Progenitor cell of endocrine pancreas (in vitro differentiated cells): Measurements from ENCODE around the gene KRTAP10-8. TPM values are rescaled to one million over a fixed set of nuclear protein-coding genes. Genes with fewer than 3 reads are reported as not detected.
"Not testable (repeated sequence)": the region's sequence is repeated elsewhere in the genome, so short reads cannot be mapped to it uniquely, and the experiment has no call there.

ENCODE experiments used
- DNase-seq: peaks from one replicate; pipeline ENCODE4 v3.0.0; 2021; ENCODE audit warnings: low spot score; ENCODE audit not compliant: unreplicated experiment
- H3K27ac Mint-ChIP-seq: 2 replicates; pipeline ENCODE4 v1.8.0; 2021; ENCODE audit warnings: mild to moderate bottlenecking, moderate library complexity, mixed read lengths
- H3K27me3 Mint-ChIP-seq: 2 replicates; pipeline ENCODE4 v1.8.0; 2021; ENCODE audit warnings: mixed read lengths
- H3K36me3 Mint-ChIP-seq: 2 replicates; pipeline ENCODE4 v1.8.0; 2022; ENCODE audit warnings: mixed read lengths; ENCODE audit not compliant: insufficient read depth
- H3K4me1 Mint-ChIP-seq: 2 replicates; pipeline ENCODE4 v1.8.0; 2021; ENCODE audit warnings: low read depth, mixed read lengths
- H3K4me3 Mint-ChIP-seq: 2 replicates; pipeline ENCODE4 v1.8.0; 2021; ENCODE audit warnings: low read depth, mild to moderate bottlenecking, moderate library complexity, mixed read lengths
- H3K9me3 Mint-ChIP-seq: 2 replicates; pipeline ENCODE4 v1.8.0; 2021; ENCODE audit warnings: low read depth, mixed read lengths
- total RNA-seq: library from RNA; stranded (reverse); gene quantifications from 2 replicates; pipeline ENCODE4 v1.2.1, GENCODE V29; 2021
- TF ChIP-seq, protein P1 (sequence below): fragments of 200-600 bp; sonication (generic); IDR thresholded peaks from one replicate; pipeline ENCODE4 v1.5.0; 2021; ENCODE audit warnings: antibody characterized with exemption, mild to moderate bottlenecking; ENCODE audit not compliant: unreplicated experiment

Gene KRTAP10-8
- total RNA-seq, 1 donor from 2014 or later = not detected

DNA sequence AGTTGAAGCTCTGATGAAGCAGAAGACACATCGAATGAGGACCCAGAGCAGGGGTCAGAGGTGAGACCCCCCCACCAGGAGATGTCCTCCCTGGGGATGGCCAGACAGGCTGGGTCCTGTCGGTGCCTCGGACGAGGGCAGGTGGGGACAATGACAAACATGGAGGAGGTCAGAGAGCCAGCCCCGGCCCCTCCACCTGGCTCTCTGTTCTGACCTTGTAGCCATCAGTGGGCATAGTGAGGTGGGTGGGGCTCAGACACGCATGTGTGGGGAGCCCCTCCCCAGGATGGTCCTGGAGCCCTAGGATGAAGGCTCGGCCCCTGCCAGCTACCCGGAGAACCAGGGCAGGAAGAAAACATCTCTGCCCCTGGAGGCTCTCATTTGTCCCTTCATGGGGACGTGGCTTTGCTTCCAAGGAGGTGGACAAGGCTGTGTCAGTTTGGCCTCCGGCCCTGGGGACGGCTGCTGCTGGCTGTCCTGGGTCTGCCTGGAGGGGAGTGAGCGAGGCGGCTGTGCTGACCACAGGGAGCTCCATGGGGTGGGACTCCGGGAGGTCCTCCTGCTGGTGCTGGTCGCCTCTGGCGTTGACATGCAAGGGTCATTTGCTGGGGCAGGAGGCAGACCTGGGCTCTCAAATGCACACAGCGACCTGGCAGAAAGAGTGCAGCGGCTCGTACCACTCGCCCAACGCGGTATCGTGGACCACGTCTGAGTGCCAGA lies 22.1 kb upstream of the KRTAP10-8 start:
- no peak overlapping the region for H3K4me3 Mint-ChIP-seq

DNA sequence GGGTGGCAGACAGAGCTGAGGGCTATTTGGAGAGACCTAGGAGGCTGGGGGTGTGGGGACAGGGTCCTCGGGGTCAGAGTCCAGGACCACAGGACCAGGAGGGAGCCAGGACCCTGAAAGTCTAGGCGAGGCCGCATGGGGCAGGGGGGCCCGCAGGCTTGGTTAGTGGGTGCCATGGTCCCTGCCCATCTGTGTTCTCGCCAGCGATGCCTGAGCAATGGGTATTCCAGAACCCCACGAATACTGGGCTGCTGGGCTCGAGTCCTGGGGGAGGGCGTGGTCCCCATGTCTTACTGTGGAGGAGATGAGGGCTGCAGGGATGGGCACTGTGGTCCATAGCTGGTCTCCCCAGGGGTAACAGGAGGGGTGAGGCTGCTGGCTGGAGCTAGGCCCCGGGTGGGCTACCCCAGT lies 21.6 kb upstream of the KRTAP10-8 start:
- H3K36me3 Mint-ChIP-seq = no peaks in the 10 kb centered on the region
- H3K4me1 Mint-ChIP-seq = peaks cover 7% of the 10 kb centered on the region
- peaks cover 12% of the 10 kb centered on the region for H3K9me3 Mint-ChIP-seq
- no peak for DNase-seq
- H3K27me3 Mint-ChIP-seq = peaks cover 6% of the 10 kb centered on the region
- TF ChIP-seq, protein P1, sequence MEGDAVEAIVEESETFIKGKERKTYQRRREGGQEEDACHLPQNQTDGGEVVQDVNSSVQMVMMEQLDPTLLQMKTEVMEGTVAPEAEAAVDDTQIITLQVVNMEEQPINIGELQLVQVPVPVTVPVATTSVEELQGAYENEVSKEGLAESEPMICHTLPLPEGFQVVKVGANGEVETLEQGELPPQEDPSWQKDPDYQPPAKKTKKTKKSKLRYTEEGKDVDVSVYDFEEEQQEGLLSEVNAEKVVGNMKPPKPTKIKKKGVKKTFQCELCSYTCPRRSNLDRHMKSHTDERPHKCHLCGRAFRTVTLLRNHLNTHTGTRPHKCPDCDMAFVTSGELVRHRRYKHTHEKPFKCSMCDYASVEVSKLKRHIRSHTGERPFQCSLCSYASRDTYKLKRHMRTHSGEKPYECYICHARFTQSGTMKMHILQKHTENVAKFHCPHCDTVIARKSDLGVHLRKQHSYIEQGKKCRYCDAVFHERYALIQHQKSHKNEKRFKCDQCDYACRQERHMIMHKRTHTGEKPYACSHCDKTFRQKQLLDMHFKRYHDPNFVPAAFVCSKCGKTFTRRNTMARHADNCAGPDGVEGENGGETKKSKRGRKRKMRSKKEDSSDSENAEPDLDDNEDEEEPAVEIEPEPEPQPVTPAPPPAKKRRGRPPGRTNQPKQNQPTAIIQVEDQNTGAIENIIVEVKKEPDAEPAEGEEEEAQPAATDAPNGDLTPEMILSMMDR = no peak
- no peak overlapping the region for H3K4me3 Mint-ChIP-seq
- H3K27ac Mint-ChIP-seq = no peak overlapping the region

More for the DNA sequence above, 22.1 kb upstream of the KRTAP10-8 start:
- peaks cover 7% of the 10 kb centered on the region for H3K4me1 Mint-ChIP-seq
- peaks cover 8% of the 10 kb centered on the region for H3K27me3 Mint-ChIP-seq
- peaks cover 12% of the 10 kb centered on the region for H3K9me3 Mint-ChIP-seq
- no peaks in the 10 kb centered on the region for H3K36me3 Mint-ChIP-seq
- H3K27ac Mint-ChIP-seq = no peak overlapping the region
- TF ChIP-seq, protein P1 = no peak
- DNase-seq = no peak

DNA sequence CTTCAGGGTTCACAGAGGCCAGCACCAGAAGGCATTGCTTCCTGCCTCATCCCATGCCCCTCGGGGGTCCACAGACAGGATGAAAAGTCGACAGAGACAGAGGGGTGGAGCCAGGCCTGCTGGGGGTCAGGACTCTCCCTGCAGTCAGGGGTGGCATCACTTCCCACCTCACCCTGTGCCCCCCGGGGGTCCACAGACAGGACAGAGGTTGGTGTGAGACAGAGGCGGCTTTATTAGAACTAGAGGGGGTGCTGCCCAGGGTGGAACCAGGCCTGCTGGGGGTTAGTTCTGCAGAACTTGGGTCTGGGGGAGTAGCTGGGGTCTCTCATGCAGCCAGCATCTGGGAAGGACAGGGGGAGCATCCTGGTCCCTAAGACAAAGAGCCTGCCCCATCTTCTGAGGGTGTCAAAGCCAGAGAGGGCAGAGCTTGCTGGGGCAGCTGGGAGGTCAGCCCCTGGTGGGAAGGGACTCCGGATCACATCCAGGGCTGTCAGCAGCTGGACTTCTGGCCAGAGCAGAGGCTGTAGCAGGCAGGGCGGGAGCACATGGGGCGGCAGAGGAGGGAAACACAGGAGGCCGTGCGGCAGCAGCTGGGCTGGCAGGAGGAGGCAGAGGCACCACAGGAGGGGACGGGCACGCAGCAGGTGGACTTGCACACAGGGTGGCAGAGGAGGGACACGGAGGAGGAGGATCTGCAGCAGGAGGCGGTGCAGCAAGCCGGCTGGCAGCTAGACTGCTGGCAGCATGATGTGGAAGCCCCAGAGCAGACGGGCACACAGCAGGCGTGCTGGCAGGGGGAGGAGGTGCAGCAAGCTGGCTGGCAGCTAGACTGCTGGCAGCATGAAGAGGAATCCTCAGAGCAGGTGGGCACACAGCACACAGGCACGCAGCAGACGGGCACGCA lies 20.7 kb upstream of the KRTAP10-8 start:
- H3K9me3 Mint-ChIP-seq = peaks cover 12% of the 10 kb centered on the region
- not testable (repeated sequence) for H3K4me3 Mint-ChIP-seq, H3K27ac Mint-ChIP-seq, DNase-seq, H3K4me1 Mint-ChIP-seq, H3K36me3 Mint-ChIP-seq, H3K27me3 Mint-ChIP-seq

DNA sequence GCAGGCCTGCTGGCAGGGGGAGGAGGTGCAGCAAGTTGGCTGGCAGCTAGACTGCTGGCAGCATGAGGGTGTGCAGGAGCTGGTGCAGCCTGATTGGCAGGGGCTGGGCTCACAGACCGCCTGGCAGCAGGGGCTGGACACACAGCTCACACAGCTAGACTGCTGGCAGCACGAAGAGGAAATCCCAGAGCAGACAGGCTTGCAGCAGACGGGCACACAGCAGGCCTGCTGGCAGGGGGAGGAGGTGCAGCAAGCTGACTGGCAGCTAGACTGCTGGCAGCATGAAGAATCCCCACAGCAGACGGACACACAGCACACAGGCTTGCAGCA lies 20.1 kb upstream of the KRTAP10-8 start:
- not testable (repeated sequence) for DNase-seq, H3K36me3 Mint-ChIP-seq, H3K27ac Mint-ChIP-seq, H3K4me1 Mint-ChIP-seq, H3K9me3 Mint-ChIP-seq, H3K27me3 Mint-ChIP-seq, H3K4me3 Mint-ChIP-seq

DNA sequence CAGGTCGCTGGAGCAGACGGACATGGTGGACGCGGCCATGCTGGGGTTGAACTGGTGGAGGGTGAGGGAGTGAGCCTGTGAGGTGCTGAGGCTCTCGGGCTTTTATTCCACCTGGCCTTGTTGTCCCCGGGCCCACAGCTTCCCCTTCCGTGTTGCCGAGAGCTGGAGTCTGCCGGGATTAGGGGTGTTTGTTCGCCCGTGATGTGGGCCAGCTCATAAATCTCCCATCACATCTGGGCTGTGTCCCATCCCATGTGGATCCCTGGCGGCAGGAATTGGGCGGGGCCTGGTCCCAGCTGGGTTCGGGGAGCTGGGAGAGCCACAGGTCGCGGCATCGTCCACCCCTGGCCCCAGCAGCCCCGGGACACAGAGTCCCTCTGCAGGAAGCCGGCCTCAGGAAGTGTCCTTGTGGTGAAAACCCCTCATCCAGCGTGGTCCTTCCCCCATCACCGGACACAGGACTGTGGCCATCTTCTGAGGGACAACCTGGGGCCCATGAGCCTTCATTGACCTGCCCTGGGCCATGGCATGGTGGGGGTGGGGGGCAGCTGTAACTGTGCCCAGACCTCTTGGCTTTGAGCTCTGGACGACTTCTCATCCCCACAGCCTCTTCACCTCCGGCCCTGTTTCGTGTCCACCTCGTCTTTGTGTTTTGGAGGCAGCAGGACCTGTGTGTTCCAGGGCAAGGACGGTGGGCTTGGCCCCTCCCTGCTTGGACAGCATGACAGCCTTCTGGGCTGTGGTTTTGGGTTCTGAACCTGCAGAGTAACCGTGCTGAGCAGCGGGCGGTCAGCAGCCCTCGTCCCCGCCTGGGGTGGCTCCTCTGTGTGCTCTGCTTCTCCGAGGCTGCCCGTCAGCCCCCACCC lies 19.2 kb upstream of the KRTAP10-8 start, which contains the start of gene KRTAP10-6:
TSS of gene KRTAP10-6 (minus strand) at position 60 of the 866 bp plus-strand sequence. CDS start at position 39, 21 bp downstream.
- Mint-ChIP-seq H3K4me3 (no peak within 1 kb of the TSS), H3K27me3 (no peaks in the 10 kb centered on the region), H3K27ac (no peak within 1 kb of the TSS), H3K9me3 (no peaks in the 10 kb centered on the region), H3K36me3 (no peaks in the 10 kb centered on the region), H3K4me1 (peaks cover 7% of the 10 kb centered on the region)
- DNase-seq = no peak
- TF ChIP-seq, protein P1 = no peak
